ENCODE results near the gene STX11. TPM values are rescaled to one million over a fixed set of nuclear protein-coding genes. Genes with fewer than 3 reads are reported as not detected.

STX11 gene
- total and polyA plus RNA-seq, 2 of the 13 experiments (the other 11 are each of a cell fraction or from before 2014, with no cell fraction given): 0.03 TPM; not detected in 1

- TF ChIP-seq ZNF556 (CRISPR knock-in tag; IDR thresholded peaks at IDR 0.05; ENCODE audit: borderline replicate concordance) (peak; percentile 97; the same call in 1 of the 2 replicates), MYC (CRISPR knock-in tag; IDR thresholded peaks at IDR 0.05; ENCODE audit: borderline replicate concordance) (peak; percentile 92), THAP7 (CRISPR knock-in tag; IDR thresholded peaks at IDR 0.05) (peak; percentile 83), ZNF225 (CRISPR knock-in tag; IDR thresholded peaks at IDR 0.05) (no peak), SETDB1 (CRISPR knock-in tag; IDR thresholded peaks at IDR 0.05; ENCODE audit: borderline replicate concordance) (no peak), HDAC2 (CRISPR knock-in tag; IDR thresholded peaks at IDR 0.05) (peak; percentile 73), MEF2D (CRISPR knock-in tag; IDR thresholded peaks at IDR 0.05) (peak; percentile 91), FOXP4 (CRISPR knock-in tag; IDR thresholded peaks at IDR 0.05) (peak; percentile 68), HMGA1 (CRISPR knock-in tag; conservative IDR thresholded peaks at IDR 0.05) (no peak), MIXL1 (CRISPR knock-in tag; IDR thresholded peaks at IDR 0.05) (peak; percentile 86; the same call in 1 of the 2 replicates), NCOR1 (IDR thresholded peaks at IDR 0.05; ENCODE audit: borderline replicate concordance, low read length) (no peak), RBM22 (optimal IDR thresholded peaks at IDR 0.05; ENCODE audit: low read length) (peak; percentile 99), ZBTB40 (IDR thresholded peaks at IDR 0.05) (no peak), ZBTB40 (CRISPR knock-in tag; IDR thresholded peaks at IDR 0.05) (peak; percentile 82), SKI (IDR thresholded peaks at IDR 0.05; ENCODE audit: partially characterized antibody) (peak; percentile 91), CC2D1A (CRISPR knock-in tag; IDR thresholded peaks at IDR 0.05) (0 out of 2 replicates have a peak, but pooled peaks have one; percentile 69), RFX1 (IDR thresholded peaks at IDR 0.05) (no peak), MBD4 (IDR thresholded peaks at IDR 0.05; ENCODE audit: borderline replicate concordance, low read length) (no peak), RFXANK (CRISPR knock-in tag; IDR thresholded peaks at IDR 0.05) (0 out of 2 replicates have a peak, but pooled peaks have one; percentile 71), ZSCAN9 (CRISPR knock-in tag; IDR thresholded peaks at IDR 0.05; ENCODE audit: borderline replicate concordance) (peak; percentile 62; the same call in 1 of the 2 replicates)
Observed at GRCh38 chr6:144215932-144216667, 65.8 kb downstream of the STX11 start (continued).

Measured in HepG2 (cell line).